GM21423 (cell line): ENCODE measurements around the gene NRL.

Experiments used
- ATAC-seq: cut with Tn5 transposase; IDR thresholded peaks from one replicate; pipeline ENCODE4 v1.9.1; 2021; ENCODE audit warnings: mild to moderate bottlenecking, moderate library complexity; ENCODE audit not compliant: unreplicated experiment

The NRL gene

DNA sequence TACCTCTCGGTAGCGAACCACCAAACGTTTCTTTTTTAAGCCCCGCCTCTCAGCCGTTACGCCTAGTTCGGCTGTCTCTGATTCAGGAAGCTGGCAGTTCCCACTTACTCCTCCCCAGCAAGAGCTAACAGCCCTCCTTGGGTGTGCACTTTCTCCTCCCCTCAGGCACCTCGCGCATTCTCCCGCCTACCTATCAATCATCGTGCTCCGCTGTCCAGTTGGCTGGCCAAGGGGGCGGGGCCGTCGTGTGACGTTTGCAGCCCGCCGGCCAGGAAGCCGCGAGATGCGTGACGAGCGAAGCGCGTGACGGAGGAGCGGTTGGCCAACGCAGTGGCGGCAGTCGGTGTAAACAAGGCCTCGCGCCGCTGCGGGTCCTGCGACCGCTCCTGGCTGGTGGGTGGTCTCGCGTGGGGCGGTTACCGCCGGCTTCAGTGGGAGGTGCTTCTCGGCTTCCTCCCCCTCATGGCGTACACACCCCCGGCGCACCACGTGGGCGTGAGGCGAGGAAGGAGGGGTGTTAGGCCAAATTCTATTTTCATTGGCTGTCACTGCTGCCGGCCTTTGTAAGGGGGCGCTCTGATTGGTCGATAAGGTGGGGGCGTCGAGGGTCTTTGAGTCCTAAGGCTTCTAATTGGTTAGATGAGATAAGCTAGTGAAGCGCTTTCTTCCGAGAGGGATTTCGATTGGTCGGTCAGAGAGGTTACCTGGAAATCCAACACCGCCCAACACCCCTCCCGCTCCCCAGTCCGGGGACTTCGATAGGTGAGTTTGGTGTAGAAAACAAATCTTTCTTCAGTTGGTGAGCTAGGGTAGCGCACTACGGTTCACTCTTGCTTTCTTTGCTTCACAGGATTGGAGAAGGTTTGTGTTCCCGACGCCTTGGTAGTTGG is at the start of gene NRL, which contains the start of gene DCAF11:
Gene NRL, minus strand, starts transcription at position 418 of the 890 bp plus-strand sequence. CDS start 32,101 bp downstream, outside the sequence.
Gene DCAF11, plus strand, starts transcription at position 246 of the 890 bp plus-strand sequence. CDS start 818 bp downstream, outside the sequence.
- ATAC-seq = peak; percentile 82

DNA sequence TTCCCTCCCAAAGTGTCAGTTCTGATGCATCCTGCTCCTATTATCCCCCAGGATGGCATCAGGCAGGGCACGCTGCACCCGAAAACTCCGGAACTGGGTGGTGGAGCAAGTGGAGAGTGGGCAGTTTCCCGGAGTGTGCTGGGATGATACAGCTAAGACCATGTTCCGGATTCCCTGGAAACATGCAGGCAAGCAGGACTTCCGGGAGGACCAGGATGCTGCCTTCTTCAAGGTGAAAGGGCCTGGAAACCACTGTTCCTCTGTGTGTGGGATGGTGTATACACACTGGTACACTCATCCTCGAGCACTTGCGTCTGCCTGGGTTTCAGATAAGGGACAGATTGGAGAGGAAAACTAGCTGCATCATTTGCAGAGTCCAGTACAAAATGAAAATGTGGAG is 47.3 kb upstream of the NRL start:
- no peak for ATAC-seq

DNA sequence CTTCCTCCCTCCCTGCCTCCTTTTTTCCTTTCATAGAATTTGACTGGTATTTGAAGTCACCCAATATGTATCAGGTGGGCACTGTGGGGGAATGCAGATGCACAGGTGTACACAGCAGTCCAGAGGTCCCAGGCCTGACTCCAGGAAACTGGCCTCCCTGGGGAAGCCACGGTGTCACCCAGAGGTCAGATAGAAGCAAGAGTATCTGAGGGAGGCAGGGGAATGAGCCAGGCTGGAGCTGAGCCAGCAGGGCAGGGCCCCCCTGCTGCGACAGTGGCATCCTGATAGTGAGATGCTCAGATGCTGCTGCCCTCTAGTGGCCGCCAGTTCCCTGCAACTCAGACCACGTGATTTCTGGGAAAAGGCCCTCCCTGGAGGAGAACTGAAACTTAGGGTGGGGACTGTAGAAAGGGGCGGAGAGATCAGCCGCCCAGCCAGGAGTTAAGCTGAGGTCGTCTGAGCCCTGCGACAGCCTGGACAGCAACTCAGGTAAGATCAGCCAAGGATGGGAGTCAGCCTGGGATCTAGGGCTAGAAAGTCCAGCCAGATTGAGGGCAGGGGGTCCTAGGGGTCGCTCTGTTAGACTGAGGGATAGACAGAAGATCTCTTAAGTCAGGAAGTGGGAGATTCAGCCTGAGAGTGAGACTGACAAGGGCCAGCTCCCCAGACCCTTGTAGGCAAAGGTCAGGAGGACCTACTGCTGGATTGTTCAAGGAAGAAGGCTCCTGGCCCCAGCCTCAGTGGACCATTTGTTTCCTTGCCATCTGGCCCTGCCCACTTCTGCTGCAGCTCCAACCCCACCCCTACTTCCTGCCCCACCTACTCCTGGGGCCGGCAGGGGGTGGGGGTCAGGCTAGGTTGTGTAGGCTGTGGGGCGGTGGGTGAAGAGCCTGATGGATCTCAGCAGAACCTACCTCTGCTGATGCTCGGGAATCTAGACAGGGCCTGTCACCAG is 46.4 kb upstream of the NRL start, which contains the start of gene IRF9:
Gene IRF9, plus strand, starts transcription at position 416 of the 955 bp plus-strand sequence. CDS start 880 bp downstream, outside the sequence.
- peak; percentile 79 for ATAC-seq

DNA sequence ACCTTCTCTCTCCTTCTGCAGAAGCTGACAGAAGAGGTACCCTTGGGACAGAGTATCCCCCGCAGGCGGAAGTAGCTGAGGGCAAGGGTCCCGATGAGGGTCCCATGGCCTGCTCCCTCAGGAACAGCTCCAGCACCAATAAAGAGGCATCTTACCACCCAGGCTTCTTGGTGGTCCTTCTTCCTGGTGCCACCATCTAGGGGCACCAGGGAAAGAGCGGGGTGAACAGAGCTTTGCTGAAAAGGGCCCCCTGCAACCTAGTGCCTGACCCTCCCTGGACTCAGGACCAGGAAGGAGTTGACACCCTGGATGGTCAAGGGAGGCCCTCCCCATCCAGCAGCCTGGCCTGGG is 45.7 kb upstream of the NRL start:
- no peak for ATAC-seq

DNA sequence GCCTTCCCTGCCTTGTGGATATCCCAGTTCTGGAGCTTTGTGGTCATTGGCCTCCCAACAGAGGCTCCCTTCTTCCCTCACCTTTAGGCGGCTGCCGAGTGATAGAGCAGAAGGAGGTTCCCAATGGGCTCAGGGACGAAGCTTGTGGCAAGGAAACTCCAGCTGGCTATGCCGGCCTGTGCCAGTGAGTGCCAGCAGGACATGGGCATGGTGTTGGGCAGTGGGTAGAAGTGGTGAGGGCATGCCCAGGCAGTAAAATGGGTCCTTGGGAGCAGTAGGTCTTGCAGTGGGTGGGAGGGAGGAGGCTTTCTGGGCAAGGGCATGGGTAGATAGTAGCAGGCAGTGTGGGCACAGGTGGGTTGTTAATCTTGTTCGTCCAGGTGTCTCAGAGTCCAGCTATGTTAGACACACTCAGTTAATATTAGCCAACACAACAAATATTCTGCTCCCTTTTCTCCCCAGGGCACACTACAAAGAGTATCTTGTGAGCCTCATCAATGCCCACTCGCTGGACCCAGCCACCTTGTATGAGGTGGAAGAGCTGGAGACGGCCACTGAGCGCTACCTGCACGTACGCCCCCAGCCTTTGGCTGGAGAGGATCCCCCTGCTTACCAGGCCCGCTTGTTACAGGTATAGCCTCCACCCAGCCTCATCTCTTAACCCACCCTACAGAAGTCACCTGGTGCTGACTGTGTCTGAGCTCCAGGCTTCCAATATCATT is 45.2 kb upstream of the NRL start:
- ATAC-seq = no peak

DNA sequence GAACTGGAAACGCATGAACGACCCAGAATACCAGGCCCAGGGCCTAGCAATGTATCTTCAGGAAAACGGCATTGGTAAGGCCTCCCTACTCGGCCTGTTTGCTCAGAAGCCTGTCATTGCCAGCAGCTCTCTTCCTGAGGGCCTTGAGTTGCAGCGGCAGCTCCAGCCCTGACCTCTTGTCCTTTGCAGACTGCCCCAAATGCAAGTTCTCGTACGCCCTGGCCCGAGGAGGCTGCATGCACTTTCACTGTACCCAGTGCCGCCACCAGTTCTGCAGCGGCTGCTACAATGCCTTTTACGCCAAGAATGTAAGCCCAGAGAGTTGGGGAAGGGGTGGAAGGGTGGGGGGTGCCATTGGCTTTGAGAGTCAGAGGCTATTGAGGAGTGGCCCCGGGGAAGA is 42.6 kb upstream of the NRL start:
- no peak for ATAC-seq

DNA sequence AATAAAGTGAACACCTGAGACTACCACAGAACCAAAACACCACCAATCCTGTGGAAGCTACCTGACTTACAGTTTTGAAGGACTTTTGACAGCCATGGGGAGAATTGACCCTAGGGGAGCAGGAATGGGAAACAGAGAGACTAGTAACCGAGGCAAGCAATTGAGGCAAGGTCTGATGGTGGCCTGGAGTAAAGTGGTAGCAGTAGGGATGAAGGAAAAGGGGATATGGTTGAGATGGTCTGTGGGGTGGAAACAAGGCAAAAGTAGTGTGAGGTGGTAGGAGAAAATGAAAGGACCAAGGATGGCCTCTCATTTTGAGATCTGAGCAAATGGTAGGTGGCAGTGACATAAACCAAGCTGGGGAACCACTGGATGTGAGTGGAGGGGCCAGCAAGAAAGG is 42.1 kb upstream of the NRL start:
- ATAC-seq = no peak

DNA sequence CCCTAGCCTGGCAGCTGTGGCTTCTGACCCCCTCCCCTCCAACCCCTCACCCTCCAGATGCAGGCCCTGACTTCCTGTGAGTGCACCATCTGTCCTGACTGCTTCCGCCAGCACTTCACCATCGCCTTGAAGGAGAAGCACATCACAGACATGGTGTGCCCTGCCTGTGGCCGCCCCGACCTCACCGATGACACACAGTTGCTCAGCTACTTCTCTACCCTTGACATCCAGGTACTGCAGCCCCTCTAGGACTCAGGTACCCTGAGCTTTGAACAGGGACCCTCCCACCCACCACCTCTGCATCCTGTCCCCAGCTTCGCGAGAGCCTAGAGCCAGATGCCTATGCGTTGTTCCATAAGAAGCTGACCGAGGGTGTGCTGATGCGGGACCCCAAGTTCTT is 40.4 kb upstream of the NRL start:
- no peak for ATAC-seq

DNA sequence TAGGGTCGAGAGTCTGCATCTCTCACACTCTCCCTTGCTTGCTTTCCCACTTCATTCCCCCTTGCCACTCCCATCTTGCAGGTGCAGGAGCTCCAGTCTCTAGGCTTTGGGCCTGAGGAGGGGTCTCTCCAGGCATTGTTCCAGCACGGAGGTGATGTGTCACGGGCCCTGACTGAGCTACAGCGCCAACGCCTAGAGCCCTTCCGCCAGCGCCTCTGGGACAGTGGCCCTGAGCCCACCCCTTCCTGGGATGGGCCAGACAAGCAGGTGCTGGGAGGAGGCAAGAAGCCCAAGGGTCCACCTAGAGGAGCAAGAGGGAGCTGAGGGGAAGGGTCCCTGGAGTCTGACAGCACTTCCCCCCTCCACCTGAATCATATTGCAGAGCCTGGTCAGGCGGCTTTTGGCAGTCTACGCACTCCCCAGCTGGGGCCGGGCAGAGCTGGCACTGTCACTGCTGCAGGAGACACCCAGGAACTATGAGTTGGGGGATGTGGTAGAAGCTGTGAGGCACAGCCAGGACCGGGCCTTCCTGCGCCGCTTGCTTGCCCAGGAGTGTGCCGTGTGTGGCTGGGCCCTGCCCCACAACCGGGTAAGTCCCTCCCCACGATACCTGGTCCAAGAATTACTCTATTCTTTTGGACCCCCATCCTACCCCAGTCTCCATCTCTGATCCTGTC is 36.8 kb upstream of the NRL start:
- ATAC-seq = no peak

DNA sequence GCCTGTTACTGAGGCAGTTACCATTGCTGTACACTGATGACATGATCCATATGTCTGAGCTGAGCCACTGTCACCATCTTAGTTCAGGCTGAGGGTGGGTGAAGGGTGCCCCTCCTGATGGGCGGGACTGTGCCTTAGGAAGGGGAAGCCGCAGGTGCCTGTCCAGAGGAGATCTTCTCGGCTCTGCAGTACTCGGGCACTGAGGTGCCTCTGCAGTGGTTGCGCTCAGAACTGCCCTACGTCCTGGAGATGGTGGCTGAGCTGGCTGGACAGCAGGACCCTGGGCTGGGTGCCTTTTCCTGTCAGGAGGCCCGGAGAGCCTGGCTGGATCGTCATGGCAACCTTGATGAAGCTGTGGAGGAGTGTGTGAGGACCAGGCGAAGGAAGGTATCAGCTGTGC is 36.2 kb upstream of the NRL start:
- ATAC-seq = no peak

DNA sequence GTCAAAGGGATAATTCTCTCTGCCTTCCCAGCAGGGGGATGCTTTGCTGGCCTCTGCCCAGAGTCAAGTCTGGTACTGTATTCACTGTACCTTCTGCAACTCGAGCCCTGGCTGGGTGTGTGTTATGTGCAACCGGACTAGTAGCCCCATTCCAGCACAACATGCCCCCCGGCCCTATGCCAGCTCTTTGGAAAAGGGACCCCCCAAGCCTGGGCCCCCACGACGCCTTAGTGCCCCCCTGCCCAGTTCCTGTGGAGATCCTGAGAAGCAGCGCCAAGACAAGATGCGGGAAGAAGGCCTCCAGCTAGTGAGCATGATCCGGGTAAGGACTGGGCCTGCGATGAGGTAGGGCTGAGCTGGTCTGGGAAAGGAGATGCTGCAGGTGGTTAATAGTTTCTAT is 35.8 kb upstream of the NRL start:
- no peak for ATAC-seq

DNA sequence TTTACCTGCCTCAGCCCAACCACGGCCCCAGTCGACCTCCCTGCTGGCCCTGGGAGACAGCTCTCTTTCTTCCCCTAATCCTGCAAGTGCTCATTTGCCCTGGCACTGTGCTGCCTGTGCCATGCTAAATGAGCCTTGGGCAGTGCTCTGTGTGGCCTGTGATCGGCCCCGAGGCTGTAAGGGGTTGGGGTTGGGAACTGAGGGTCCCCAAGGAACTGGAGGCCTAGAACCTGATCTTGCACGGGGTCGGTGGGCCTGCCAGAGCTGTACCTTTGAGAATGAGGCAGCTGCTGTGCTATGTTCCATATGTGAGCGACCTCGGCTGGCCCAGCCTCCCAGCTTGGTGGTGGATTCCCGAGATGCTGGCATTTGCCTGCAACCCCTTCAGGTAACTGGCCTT is 35.3 kb upstream of the NRL start:
- no peak for ATAC-seq

DNA sequence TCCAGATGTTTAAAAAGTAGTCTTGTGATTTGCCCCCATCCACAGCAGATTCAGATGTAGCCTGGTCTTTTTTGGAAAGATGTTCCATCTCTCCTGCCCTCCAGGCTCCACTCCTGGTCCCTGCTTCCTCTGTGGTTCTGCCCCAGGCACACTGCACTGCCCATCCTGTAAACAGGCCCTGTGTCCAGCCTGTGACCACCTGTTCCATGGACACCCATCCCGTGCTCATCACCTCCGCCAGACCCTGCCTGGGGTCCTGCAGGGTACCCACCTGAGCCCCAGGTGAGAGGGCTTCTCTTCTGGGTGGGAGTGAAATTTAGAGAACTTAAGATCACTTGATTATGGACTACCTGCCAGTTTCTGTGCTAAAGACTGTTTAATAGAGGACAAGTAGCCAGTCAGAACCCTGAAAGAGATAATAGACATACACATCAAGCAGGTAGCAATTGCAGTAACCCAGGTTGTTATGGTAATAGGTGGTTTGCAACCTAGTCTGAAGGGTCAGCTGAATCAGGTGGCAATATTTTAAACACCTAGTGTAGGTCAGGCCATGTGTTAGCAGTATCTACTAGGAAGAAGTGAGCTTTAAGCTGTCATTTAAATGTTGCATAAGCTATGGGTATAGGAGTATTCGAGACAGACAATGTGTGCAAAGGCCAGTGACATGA is 34.7 kb upstream of the NRL start:
- no peak for ATAC-seq

DNA sequence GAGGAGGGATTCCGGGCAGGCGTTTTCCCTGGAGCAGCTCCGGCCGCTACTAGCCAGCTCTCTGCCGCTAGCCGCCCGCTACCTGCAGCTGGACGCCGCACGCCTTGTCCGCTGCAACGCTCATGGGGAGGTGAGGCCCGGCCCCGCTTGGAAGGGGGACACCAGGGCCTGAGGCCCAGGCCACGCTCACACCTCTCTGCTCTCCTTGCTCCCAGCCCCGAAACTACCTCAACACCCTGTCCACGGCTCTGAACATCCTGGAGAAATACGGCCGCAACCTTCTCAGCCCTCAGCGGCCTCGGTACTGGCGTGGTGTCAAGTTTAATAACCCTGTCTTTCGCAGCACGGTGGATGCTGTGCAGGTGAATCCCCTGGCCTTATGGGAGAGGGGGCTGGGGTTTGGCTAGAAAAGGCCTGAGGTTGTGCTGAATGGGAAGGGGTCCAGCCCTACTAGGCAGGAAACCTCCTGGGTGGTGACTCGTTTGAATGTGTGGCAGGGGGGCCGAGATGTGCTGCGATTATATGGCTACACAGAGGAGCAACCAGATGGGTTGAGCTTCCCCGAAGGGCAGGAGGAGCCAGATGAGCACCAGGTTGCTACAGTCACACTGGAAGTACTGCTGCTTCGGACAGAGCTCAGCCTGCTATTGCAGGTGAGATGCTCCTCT is 33.1 kb upstream of the NRL start:
- no peak for ATAC-seq

DNA sequence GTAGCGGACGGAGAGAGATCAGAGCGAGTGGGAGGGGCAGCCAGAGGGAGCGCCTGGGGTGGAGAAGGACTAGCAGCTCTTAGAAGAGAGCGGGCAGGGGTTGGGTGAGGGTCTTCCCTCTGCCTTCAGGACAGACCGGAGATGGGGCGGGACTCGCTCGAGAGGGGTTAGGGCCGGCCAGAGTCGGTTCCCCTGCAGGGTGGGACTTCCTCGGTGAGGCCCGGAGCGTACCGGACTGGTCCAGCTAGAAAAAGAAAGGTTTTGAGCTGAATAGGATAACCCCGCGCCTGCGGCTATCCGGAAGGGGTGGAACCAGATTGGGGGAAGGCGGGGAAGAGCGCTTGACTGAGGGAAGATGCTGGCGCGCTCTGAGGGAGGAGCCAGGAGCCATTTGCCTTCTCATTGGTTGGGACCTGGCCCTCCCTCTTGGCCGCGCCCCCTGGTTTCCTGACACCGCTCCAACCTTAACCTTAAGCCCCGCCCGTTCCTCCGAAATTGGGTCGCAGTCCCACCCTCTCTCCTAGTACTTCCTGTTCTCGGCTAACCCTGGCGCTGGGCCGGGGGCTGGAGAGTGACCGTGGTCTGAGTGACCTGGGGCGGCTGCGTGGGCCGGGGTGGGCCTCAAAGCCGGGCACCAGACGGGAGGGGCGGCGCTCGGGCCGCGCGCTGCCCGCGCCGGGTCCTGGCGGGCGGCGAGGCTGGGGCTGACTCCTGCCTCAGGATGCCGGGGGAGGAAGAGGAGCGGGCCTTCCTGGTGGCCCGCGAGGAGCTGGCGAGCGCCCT is 32.4 kb upstream of the NRL start, which contains the start of gene RNF31:
Gene RNF31, plus strand, starts transcription at position 521 of the 783 bp plus-strand sequence. Its CDS starts 201 bp downstream, at position 722.
- peak; percentile 82 for ATAC-seq

DNA sequence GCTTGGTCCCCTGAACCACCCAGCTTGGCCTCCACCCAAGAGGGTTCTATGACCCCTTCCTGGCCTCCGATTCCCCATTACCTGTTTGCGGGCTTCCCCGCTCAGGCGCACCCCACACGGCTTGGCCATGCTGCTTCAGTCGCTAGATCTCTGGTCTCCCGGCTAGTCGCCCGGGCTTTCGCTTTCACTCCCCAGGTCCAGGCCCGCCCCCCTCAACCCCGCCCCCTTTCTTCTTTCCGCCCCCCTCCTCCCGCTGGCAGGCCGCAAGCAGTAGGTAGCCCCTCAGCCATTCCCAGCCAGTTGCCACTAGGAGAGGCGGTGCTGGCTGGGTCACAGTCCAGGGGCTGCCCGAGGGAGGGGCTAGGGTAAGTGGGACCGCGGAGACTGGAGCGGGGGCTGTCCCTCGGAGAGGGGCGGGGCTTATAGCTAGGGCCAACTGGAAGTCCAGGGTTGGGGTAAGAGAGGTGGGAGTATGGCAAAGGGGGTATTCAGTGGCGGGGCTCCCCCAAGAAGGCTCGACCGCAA is 31.8 kb upstream of the NRL start, which contains the start of gene PSME2:
Gene PSME2, minus strand, starts transcription at position 158 of the 525 bp plus-strand sequence. Its CDS starts 29 bp downstream, at position 129.
- ATAC-seq = peak; percentile 57

DNA sequence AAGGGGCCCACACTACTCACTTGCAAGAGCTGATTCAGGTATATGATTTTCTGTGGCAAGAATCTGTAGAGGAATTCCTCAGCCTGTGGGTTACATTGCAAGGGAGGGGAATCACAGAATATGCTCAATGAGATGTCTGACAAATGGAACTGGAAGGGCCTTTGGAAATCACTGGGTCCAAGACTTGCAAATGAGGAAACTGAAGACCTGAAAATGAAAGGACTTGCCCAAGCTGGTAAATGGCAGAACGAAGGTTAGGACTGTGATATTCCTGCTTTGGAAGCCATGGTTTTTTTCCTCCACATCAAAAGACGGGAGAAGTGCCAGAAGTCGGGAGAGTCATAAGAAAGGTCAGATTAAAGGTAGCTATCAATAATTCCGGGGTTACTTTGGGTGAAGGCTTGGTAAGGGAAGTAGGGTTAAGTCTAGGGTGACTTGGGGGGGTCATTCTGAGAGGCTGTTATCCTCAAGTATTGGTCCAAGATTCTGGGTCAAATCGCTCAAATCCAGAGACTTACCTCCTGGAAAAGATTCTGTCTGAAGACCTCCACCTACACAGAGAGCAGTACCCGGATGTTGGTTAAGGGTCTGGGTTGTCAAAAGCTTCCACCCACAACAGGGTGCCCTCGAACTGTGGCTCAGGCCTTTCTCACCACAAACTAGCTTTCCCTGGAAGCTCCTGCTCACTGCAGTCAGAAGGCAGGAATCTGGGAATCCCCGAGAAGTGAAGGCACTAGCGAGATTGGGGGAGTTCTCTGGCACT is 31.1 kb upstream of the NRL start:
- ATAC-seq = no peak
